ENCODE results near the gene SLC31A2.

- no peak for TF ChIP-seq YY1 (IDR thresholded peaks at IDR 0.05; ENCODE audit: low read depth)
- no peak for TF ChIP-seq CTCF (IDR thresholded peaks at IDR 0.05)
- TF ChIP-seq JUND (IDR thresholded peaks at IDR 0.05), result no peak
- no peak for TF ChIP-seq EZH2phosphoT487 (IDR thresholded peaks at IDR 0.05; ENCODE audit: borderline replicate concordance, low read depth)
- TF ChIP-seq, protein P1, sequence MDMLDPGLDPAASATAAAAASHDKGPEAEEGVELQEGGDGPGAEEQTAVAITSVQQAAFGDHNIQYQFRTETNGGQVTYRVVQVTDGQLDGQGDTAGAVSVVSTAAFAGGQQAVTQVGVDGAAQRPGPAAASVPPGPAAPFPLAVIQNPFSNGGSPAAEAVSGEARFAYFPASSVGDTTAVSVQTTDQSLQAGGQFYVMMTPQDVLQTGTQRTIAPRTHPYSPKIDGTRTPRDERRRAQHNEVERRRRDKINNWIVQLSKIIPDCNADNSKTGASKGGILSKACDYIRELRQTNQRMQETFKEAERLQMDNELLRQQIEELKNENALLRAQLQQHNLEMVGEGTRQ (IDR thresholded peaks at IDR 0.05; ENCODE audit: borderline replicate concordance, low read depth, low read length), result no peak
- TF ChIP-seq, protein P2, sequence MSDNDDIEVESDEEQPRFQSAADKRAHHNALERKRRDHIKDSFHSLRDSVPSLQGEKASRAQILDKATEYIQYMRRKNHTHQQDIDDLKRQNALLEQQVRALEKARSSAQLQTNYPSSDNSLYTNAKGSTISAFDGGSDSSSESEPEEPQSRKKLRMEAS (IDR thresholded peaks at IDR 0.05; ENCODE audit: low read depth), result no peak
- no peak for TF ChIP-seq RAD21 (IDR thresholded peaks at IDR 0.05; ENCODE audit: low read length)
- no peak for TF ChIP-seq GATA2 (CRISPR knock-in tag; IDR thresholded peaks at IDR 0.05)
- TF ChIP-seq TAF1 (IDR thresholded peaks at IDR 0.05; ENCODE audit: borderline replicate concordance, low read depth, low read length), result no peak
- no peak for TF ChIP-seq POLR2AphosphoS5 (IDR thresholded peaks at IDR 0.05; ENCODE audit: low read depth, low read length)
- no peak for TF ChIP-seq SIN3A (IDR thresholded peaks at IDR 0.05; ENCODE audit: borderline replicate concordance, low read depth, low read length)
- no peak for TF ChIP-seq USF1 (IDR thresholded peaks at IDR 0.05; ENCODE audit: borderline replicate concordance, low read depth)
- TF ChIP-seq MXI1 (IDR thresholded peaks at IDR 0.05; ENCODE audit: low read depth, low read length), result no peak
- TF ChIP-seq NFIC (IDR thresholded peaks at IDR 0.05; ENCODE audit: borderline replicate concordance), result no peak
These were observed 2.5 kb upstream of the SLC31A2 start for GRCh38 chr9:113148372-113148705.

Data from SK-N-SH (cell line).